MM.1S (cell line): Measurements from ENCODE around the gene EEA1.

Experiments
- EZH2 ChIP-seq: fragments of 300-600 bp; sonication (generic); optimal IDR thresholded peaks from 2 replicates; pipeline ENCODE3; 2017; ENCODE audit warnings: low read depth, mild to moderate bottlenecking, antibody characterized with exemption, low read length, mixed read lengths
- EZH2phosphoT487 ChIP-seq: fragments of 300-600 bp; sonication (generic); IDR thresholded peaks from 2 replicates; pipeline ENCODE4 v1.6.1; 2018; ENCODE audit warnings: antibody characterized with exemption, low read length
- TF ChIP-seq, protein P1 (sequence below): fragments of 300-600 bp; sonication (generic); IDR thresholded peaks from 2 replicates; pipeline ENCODE4 v1.5.1; 2016; ENCODE audit warnings: antibody characterized with exemption, low read length, mixed read lengths

DNA sequence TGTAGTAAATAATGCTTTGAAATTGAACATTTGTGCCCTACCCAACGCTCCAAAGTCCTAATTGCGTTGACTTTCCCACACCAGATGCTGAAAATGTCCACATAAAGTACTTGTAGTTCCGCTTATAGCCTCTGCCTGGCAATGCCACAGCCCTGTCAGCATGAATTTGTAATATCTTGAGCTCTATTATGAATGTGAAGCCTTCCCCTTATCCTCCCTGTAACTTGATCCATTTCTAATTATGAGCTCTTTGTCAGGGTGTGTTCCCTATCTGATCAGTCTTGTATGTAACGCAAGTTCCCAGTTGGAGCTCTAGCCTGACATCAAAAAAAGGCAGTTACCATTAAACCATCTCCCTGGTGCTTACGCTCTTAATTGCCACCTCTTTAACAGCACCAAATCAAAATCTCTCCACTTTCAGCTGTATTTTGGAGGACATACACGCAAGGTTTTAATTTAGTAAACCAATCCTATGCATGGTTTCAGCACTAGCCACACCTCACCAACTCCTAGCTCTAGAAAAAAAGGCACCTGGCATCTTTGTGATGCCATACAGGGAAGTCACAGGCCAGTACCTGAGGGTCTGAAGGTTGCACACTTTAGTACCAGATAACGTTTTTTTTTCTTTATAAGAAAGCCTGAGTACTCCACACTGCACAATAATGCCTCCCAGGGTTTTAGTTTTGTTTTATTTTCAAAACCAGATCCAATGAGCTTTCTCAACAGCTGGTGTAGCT is 69.3 kb downstream of the EEA1 start:
- TF ChIP-seq, protein P1, sequence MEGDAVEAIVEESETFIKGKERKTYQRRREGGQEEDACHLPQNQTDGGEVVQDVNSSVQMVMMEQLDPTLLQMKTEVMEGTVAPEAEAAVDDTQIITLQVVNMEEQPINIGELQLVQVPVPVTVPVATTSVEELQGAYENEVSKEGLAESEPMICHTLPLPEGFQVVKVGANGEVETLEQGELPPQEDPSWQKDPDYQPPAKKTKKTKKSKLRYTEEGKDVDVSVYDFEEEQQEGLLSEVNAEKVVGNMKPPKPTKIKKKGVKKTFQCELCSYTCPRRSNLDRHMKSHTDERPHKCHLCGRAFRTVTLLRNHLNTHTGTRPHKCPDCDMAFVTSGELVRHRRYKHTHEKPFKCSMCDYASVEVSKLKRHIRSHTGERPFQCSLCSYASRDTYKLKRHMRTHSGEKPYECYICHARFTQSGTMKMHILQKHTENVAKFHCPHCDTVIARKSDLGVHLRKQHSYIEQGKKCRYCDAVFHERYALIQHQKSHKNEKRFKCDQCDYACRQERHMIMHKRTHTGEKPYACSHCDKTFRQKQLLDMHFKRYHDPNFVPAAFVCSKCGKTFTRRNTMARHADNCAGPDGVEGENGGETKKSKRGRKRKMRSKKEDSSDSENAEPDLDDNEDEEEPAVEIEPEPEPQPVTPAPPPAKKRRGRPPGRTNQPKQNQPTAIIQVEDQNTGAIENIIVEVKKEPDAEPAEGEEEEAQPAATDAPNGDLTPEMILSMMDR, result no peak
- no peak for TF ChIP-seq EZH2phosphoT487
- no peak for TF ChIP-seq EZH2
